ENCODE data around the gene RIPOR3.
"Not testable (repeated sequence)": the region's sequence is repeated elsewhere in the genome, so short reads cannot be mapped to it uniquely, and the experiment has no call there.

RIPOR3 gene

GRCh38 chr20:50709636-50709973 is 18.3 kb upstream of the RIPOR3 start:
- H3K79me2 ChIP-seq (ENCODE audit: low read length), result no peaks in the 10 kb centered on the region
- H3K4me1 ChIP-seq (ENCODE audit: low read length), result no peaks in the 10 kb centered on the region
- TF ChIP-seq EZH2phosphoT487 (IDR thresholded peaks at IDR 0.05; ENCODE audit: low read depth) (no peak), CTCF (IDR thresholded peaks at IDR 0.05; ENCODE audit: low read depth, low read length) (no peak)
- H4K20me1 ChIP-seq (ENCODE audit: insufficient read depth, low read length), result no peaks in the 10 kb centered on the region
- H3K4me2 ChIP-seq (ENCODE audit: low read length), result no peak overlapping the region
- H3K9ac ChIP-seq (ENCODE audit: low read length), result no peak overlapping the region
- no peaks in the 10 kb centered on the region for H3K36me3 ChIP-seq (replicated peaks; ENCODE audit: low read depth, low read length)
- H3K27ac ChIP-seq (ENCODE audit: low read length), result no peak overlapping the region
- H2AFZ ChIP-seq (ENCODE audit: low read depth, low read length), result no peak overlapping the region
- no peaks in the 10 kb centered on the region for H3K9me3 ChIP-seq (ENCODE audit: insufficient read depth, low read length)
- peaks cover 12% of the 10 kb centered on the region for H3K27me3 ChIP-seq (ENCODE audit: low read depth, low read length)
- H3K4me3 ChIP-seq (ENCODE audit: low read length), result no peak overlapping the region

- no peak overlapping the region for H3K27ac ChIP-seq (ENCODE audit: low read length)
- H3K4me2 ChIP-seq (ENCODE audit: low read length), result no peak overlapping the region
- H3K79me2 ChIP-seq (ENCODE audit: low read length), result no peaks in the 10 kb centered on the region
- no peaks in the 10 kb centered on the region for H3K9me3 ChIP-seq (ENCODE audit: insufficient read depth, low read length)
- no peak overlapping the region for H3K4me3 ChIP-seq (ENCODE audit: low read length)
- H4K20me1 ChIP-seq (ENCODE audit: insufficient read depth, low read length), result no peaks in the 10 kb centered on the region
- no peaks in the 10 kb centered on the region for H3K4me1 ChIP-seq (ENCODE audit: low read length)
- no peak overlapping the region for H3K9ac ChIP-seq (ENCODE audit: low read length)
- TF ChIP-seq CTCF (IDR thresholded peaks at IDR 0.05; ENCODE audit: low read depth, low read length) (no peak), EZH2phosphoT487 (IDR thresholded peaks at IDR 0.05; ENCODE audit: low read depth) (no peak)
- peaks cover 12% of the 10 kb centered on the region for H3K27me3 ChIP-seq (ENCODE audit: low read depth, low read length)
- no peak overlapping the region for H2AFZ ChIP-seq (ENCODE audit: low read depth, low read length)
- no peaks in the 10 kb centered on the region for H3K36me3 ChIP-seq (replicated peaks; ENCODE audit: low read depth, low read length)
Measured at GRCh38 chr20:50708845-50709635, 17.7 kb upstream of the RIPOR3 start.

- H3K27ac ChIP-seq (ENCODE audit: low read length), result no peak overlapping the region
- TF ChIP-seq EZH2phosphoT487 (IDR thresholded peaks at IDR 0.05; ENCODE audit: low read depth), result no peak
- TF ChIP-seq CTCF (IDR thresholded peaks at IDR 0.05; ENCODE audit: low read depth, low read length), result no peak
Measured at GRCh38 chr20:50704971-50705370, 13.6 kb upstream of the RIPOR3 start.

GRCh38 chr20:50704514-50704913 is 13.2 kb upstream of the RIPOR3 start:
- no peak for TF ChIP-seq CTCF (IDR thresholded peaks at IDR 0.05; ENCODE audit: low read depth, low read length)
- no peak for TF ChIP-seq EZH2phosphoT487 (IDR thresholded peaks at IDR 0.05; ENCODE audit: low read depth)

More at GRCh38 chr20:50704971-50705370, 13.6 kb upstream of the RIPOR3 start:
- Histone ChIP-seq H3K4me3 (ENCODE audit: low read length) (no peak overlapping the region), H2AFZ (ENCODE audit: low read depth, low read length) (no peak overlapping the region), H3K79me2 (ENCODE audit: low read length) (no peaks in the 10 kb centered on the region), H3K4me1 (ENCODE audit: low read length) (no peaks in the 10 kb centered on the region), H4K20me1 (ENCODE audit: insufficient read depth, low read length) (no peaks in the 10 kb centered on the region), H3K4me2 (ENCODE audit: low read length) (no peak overlapping the region), H3K36me3 (replicated peaks; ENCODE audit: low read depth, low read length) (no peaks in the 10 kb centered on the region), H3K9ac (ENCODE audit: low read length) (no peak overlapping the region), H3K9me3 (ENCODE audit: insufficient read depth, low read length) (no peaks in the 10 kb centered on the region), H3K27me3 (ENCODE audit: low read depth, low read length) (peaks cover 6% of the 10 kb centered on the region; the same call in 1 of the 2 replicates)

GRCh38 chr20:50703651-50704438 is 12.5 kb upstream of the RIPOR3 start:
- H4K20me1 ChIP-seq (ENCODE audit: insufficient read depth, low read length); H3K36me3 ChIP-seq (replicated peaks; ENCODE audit: low read depth, low read length); H3K4me3 ChIP-seq (ENCODE audit: low read length); H3K4me2 ChIP-seq (ENCODE audit: low read length); H3K9ac ChIP-seq (ENCODE audit: low read length); H3K9me3 ChIP-seq (ENCODE audit: insufficient read depth, low read length); H3K27ac ChIP-seq (ENCODE audit: low read length); H3K4me1 ChIP-seq (ENCODE audit: low read length); H2AFZ ChIP-seq (ENCODE audit: low read depth, low read length); H3K79me2 ChIP-seq (ENCODE audit: low read length): not testable (repeated sequence)
- H3K27me3 ChIP-seq (ENCODE audit: low read depth, low read length), result peaks cover 12% of the 10 kb centered on the region; the same call in 1 of the 2 replicates

More at GRCh38 chr20:50704514-50704913, 13.2 kb upstream of the RIPOR3 start:
- Histone ChIP-seq H3K79me2 (ENCODE audit: low read length) (no peaks in the 10 kb centered on the region), H3K9ac (ENCODE audit: low read length) (no peak overlapping the region), H3K9me3 (ENCODE audit: insufficient read depth, low read length) (no peaks in the 10 kb centered on the region), H3K27ac (ENCODE audit: low read length) (no peak overlapping the region), H4K20me1 (ENCODE audit: insufficient read depth, low read length) (no peaks in the 10 kb centered on the region), H2AFZ (ENCODE audit: low read depth, low read length) (no peak overlapping the region), H3K4me3 (ENCODE audit: low read length) (no peak overlapping the region), H3K4me2 (ENCODE audit: low read length) (no peak overlapping the region), H3K36me3 (replicated peaks; ENCODE audit: low read depth, low read length) (no peaks in the 10 kb centered on the region), H3K4me1 (ENCODE audit: low read length) (no peaks in the 10 kb centered on the region), H3K27me3 (ENCODE audit: low read depth, low read length) (peaks cover 8% of the 10 kb centered on the region; the same call in 1 of the 2 replicates)

Data from OCI-LY3 (cell line).